Prostate gland (tissue), 2 donors: ENCODE measurements around the gene SESN1. TPM values are rescaled to one million over a fixed set of nuclear protein-coding genes. Genes with fewer than 3 reads are reported as not detected.

Experiments used
- DNase-seq: peaks from one replicate; pipeline ENCODE4 v3.0.0-alpha.2; 2019; ENCODE audit warnings: low spot score
- H3K27ac ChIP-seq, 2 donors: fragments of 200-600 bp; sonication (generic); 2 replicates each; pipeline ENCODE4 v1.5.1; 2017 to 2019
- H3K27me3 ChIP-seq: fragments of 200-600 bp; sonication (generic); replicated peaks from 2 replicates; pipeline ENCODE4 v1.5.1; 2019; ENCODE audit not compliant: insufficient read depth
- H3K36me3 ChIP-seq, 2 donors: fragments of 200-600 bp; sonication (generic); 1 replicate in 1 of 2; 2 replicates in 1 of 2; pipeline versions ENCODE4 v1.5.1 to v1.8.1; 2017 to 2019
- H3K4me1 ChIP-seq: fragments of 200-600 bp; sonication (generic); replicated peaks from 2 replicates; pipeline ENCODE4 v1.5.1; 2019
- H3K4me3 ChIP-seq, 2 donors: fragments of 200-600 bp; sonication (generic); 2 replicates each; pipeline ENCODE4 v1.5.1; 2017 to 2019
- H3K9me3 ChIP-seq: fragments of 200-600 bp; sonication (generic); 2 replicates; pipeline ENCODE4 v1.5.1; 2017
- POLR2A ChIP-seq: fragments of 450-650 bp; IDR thresholded peaks from one replicate; pipeline ENCODE4 v1.6.1; 2016; ENCODE audit warnings: antibody characterized with exemption, mild to moderate bottlenecking
- POLR2AphosphoS5 ChIP-seq: sonication (generic); formaldehyde crosslinking; IDR thresholded peaks from one replicate; pipeline ENCODE4 v1.6.1; 2017; ENCODE audit warnings: antibody characterized with exemption
- WGBS: methylation state at CpG from one replicate; pipeline ENCODE4 v1.1.5; 2018; 5-methylcytosine and 5-hydroxymethylcytosine counted together
- intact Hi-C: fragments of 100-400 bp; cut with DNase I; formaldehyde crosslinking; loops from one replicate; pipeline ENCODE4 v1.14.2; 2022
- total RNA-seq, 2 donors: library from RNA; depleted of rRNA; stranded (reverse); fragments of >200 nt; gene quantifications; one replicate each; pipeline ENCODE4 v1.1.0, GENCODE V29; 2016
- TF ChIP-seq, protein P1 (sequence below), 4 experiments: fragments of 200-600 bp in 2 of 4; fragments of 450-650 bp in 2 of 4; sonication (generic) in 2 of 4; IDR thresholded peaks; 1 replicate in 3 of 4; 2 replicates in 1 of 4; pipeline ENCODE4 v1.5.1; 2016 to 2019; ENCODE audit warnings: antibody characterized with exemption in 4 of 4, mild to moderate bottlenecking in 2 of 4, moderate library complexity in 2 of 4

Gene SESN1
- total RNA-seq, 2 donors from 2014 or later: 92.2 to 140 TPM

DNA sequence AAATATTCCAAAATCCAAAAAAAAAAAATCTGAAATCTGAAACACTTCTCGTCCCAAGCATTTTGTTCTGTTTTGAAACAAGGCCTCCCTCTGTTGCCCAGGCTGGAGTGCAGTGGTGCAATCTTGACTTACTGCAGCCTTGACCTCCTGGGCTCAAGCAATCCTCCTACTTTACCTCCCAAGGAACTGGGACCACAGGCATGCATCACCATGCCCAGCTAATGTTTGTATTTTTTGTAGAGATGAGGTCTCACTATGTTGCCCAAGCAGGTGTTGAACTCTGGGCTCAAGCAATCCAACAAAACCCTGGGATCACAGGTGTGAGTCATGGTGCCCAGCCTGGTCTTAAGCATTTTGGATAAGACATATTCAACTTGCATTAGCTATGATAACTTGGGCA lies 13.6 kb downstream of the SESN1 start:
- no peak for TF ChIP-seq POLR2AphosphoS5
- TF ChIP-seq, protein P1, sequence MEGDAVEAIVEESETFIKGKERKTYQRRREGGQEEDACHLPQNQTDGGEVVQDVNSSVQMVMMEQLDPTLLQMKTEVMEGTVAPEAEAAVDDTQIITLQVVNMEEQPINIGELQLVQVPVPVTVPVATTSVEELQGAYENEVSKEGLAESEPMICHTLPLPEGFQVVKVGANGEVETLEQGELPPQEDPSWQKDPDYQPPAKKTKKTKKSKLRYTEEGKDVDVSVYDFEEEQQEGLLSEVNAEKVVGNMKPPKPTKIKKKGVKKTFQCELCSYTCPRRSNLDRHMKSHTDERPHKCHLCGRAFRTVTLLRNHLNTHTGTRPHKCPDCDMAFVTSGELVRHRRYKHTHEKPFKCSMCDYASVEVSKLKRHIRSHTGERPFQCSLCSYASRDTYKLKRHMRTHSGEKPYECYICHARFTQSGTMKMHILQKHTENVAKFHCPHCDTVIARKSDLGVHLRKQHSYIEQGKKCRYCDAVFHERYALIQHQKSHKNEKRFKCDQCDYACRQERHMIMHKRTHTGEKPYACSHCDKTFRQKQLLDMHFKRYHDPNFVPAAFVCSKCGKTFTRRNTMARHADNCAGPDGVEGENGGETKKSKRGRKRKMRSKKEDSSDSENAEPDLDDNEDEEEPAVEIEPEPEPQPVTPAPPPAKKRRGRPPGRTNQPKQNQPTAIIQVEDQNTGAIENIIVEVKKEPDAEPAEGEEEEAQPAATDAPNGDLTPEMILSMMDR (IDR thresholded peaks at IDR 0.05): no peak
- TF ChIP-seq POLR2A: no peak
- Histone ChIP-seq H3K27ac (no peak overlapping the region), H3K27me3 (no peaks in the 10 kb centered on the region), H3K36me3 (no peaks in the 10 kb centered on the region), H3K4me3 (no peak overlapping the region), H3K4me1 (no peaks in the 10 kb centered on the region), H3K9me3 (no peaks in the 10 kb centered on the region)
- 90% methylated on average over 1 of the region's 1 CpG for WGBS
- intact Hi-C loops: no loop called here
- no peak for DNase-seq

DNA sequence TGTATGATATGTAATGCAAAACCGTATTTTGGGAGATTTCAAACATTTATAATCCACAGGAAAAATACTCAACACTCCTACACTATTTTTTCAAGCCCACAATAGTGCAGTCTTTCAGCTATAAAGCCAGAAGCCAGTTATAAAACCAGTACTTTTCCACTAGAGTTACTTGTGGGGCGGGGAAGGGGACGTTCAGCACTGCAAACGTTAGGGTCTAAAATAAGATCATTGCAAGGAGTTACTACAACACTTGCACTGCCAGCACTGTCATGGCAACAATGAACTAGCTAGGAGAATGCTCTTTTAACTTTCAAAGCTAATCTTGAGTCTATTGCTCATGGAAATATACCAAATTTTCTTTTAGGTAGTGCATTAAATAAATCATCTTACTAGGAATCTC lies 14.7 kb downstream of the SESN1 start:
- no peak for DNase-seq
- WGBS: 29% methylated on average over 4 of the region's 4 CpGs
- intact Hi-C loops: loop anchor here (10.0 kb wide), 2 partner anchors 75 to 235 kb away; partner anchors contain the start of gene ARMC2

DNA sequence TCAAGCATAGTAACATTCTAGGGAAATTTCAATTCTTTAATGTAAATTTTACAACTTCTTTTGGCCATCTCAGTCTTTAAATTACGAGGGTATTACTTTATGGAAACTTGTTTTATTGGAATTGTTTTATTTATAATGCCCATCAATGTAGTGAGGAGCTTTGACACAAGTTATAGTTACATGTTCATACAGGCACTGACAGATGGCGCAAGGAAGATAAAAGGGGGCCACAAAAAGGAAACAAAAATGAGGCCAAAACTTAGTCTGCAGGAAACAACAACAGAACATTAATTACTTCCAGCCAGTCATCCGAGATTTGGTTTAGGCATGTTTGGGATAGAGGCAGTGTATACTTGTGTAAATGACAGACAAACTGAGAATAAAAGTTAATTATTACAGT lies 18.3 kb downstream of the SESN1 start:
- intact Hi-C loops: loop anchor here (10.0 kb wide), 2 partner anchors 72 to 232 kb away; partner anchors contain the start of gene ARMC2
- Histone ChIP-seq H3K27me3 (no peaks in the 10 kb centered on the region), H3K36me3 (no peaks in the 10 kb centered on the region), H3K9me3 (no peaks in the 10 kb centered on the region), H3K27ac (no peak overlapping the region), H3K4me3 (no peak overlapping the region), H3K4me1 (no peaks in the 10 kb centered on the region)
- no peak for DNase-seq
- WGBS: 32% methylated on average over 3 of the region's 3 CpGs
- TF ChIP-seq, protein P1 (IDR thresholded peaks at IDR 0.05): no peak
- no peak for TF ChIP-seq POLR2AphosphoS5
- no peak for TF ChIP-seq POLR2A

More for the DNA sequence above, 14.7 kb downstream of the SESN1 start:
- Histone ChIP-seq H3K4me3 (no peak overlapping the region), H3K27ac (no peak overlapping the region), H3K27me3 (no peaks in the 10 kb centered on the region), H3K9me3 (no peaks in the 10 kb centered on the region), H3K4me1 (no peaks in the 10 kb centered on the region), H3K36me3 (no peaks in the 10 kb centered on the region)
- TF ChIP-seq, protein P1 (IDR thresholded peaks at IDR 0.05): no peak
- TF ChIP-seq POLR2AphosphoS5 (no peak), POLR2A (no peak)

DNA sequence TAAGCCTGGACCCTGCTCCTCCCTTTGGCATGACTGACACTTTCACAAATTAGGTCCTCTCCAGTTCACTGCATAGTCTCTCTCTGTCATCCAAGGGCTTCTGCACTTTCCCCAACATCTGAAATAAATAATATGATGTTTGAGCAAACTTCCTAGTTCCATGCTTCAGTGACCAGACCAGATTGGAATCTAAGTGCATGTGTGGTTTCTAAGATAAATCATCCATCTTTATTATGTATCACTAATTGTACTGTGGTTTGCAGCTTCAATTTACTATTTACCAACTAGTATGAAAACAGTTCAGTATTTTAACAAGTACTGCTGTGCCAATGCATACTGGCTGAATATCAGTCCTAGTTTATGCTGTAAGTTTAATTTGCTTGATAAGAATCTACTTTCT lies 18.7 kb downstream of the SESN1 start:
- no peak overlapping the region for H3K27ac ChIP-seq
- intact Hi-C loops: loop anchor here (10.0 kb wide), 2 partner anchors 71 to 231 kb away; partner anchors contain the start of gene ARMC2
- no peaks in the 10 kb centered on the region for H3K27me3 ChIP-seq
- no peak for TF ChIP-seq POLR2A
- TF ChIP-seq, protein P1 (IDR thresholded peaks at IDR 0.05): no peak
- TF ChIP-seq POLR2AphosphoS5: no peak
- no peaks in the 10 kb centered on the region for H3K9me3 ChIP-seq
- H3K4me3 ChIP-seq: no peak overlapping the region
- H3K36me3 ChIP-seq: no peaks in the 10 kb centered on the region
- DNase-seq: no peak
- no peaks in the 10 kb centered on the region for H3K4me1 ChIP-seq

DNA sequence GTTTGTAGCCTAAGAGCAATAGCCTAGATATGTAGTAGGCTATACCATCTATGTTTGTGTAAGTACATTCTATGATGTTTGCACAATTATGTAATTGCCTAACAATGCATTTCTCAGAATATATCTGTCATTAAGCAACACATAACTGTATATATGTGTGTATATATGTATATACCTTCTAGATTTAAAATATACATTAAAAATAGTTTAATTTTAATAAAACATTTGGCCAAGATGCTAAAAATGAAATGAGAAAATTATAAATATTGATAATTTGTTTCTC lies 20.6 kb downstream of the SESN1 start:
- Histone ChIP-seq H3K9me3 (no peaks in the 10 kb centered on the region), H3K27me3 (no peaks in the 10 kb centered on the region), H3K27ac (no peak overlapping the region), H3K4me1 (no peaks in the 10 kb centered on the region), H3K36me3 (no peaks in the 10 kb centered on the region), H3K4me3 (no peak overlapping the region)
- no peak for DNase-seq
- TF ChIP-seq POLR2AphosphoS5: no peak
- TF ChIP-seq, protein P1 (IDR thresholded peaks at IDR 0.05): no peak
- TF ChIP-seq POLR2A: no peak
- intact Hi-C loops: loop anchor here (5.0 to 10.0 kb wide), 4 partner anchors 69 to 532 kb away; partner anchors contain the start of gene ARMC2
